ENCODE measurements around the gene RNF31. TPM values are rescaled to one million over a fixed set of nuclear protein-coding genes. Genes with fewer than 3 reads are reported as not detected.

RNF31 gene
- polyA plus RNA-seq, 1 of the 3 experiments (the other 2 are of a cell fraction), result 19.2 TPM

DNA sequence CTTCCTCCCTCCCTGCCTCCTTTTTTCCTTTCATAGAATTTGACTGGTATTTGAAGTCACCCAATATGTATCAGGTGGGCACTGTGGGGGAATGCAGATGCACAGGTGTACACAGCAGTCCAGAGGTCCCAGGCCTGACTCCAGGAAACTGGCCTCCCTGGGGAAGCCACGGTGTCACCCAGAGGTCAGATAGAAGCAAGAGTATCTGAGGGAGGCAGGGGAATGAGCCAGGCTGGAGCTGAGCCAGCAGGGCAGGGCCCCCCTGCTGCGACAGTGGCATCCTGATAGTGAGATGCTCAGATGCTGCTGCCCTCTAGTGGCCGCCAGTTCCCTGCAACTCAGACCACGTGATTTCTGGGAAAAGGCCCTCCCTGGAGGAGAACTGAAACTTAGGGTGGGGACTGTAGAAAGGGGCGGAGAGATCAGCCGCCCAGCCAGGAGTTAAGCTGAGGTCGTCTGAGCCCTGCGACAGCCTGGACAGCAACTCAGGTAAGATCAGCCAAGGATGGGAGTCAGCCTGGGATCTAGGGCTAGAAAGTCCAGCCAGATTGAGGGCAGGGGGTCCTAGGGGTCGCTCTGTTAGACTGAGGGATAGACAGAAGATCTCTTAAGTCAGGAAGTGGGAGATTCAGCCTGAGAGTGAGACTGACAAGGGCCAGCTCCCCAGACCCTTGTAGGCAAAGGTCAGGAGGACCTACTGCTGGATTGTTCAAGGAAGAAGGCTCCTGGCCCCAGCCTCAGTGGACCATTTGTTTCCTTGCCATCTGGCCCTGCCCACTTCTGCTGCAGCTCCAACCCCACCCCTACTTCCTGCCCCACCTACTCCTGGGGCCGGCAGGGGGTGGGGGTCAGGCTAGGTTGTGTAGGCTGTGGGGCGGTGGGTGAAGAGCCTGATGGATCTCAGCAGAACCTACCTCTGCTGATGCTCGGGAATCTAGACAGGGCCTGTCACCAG lies 13.8 kb downstream of the RNF31 start, which contains the start of gene IRF9 (continued):
- TF ChIP-seq GATA2 (CRISPR knock-in tag; IDR thresholded peaks at IDR 0.05), result no peak
- peak; percentile 78; the same call in 1 of the 2 replicates for TF ChIP-seq SIN3A (IDR thresholded peaks at IDR 0.05; ENCODE audit: borderline replicate concordance, low read depth, low read length)
- peak; percentile 84; the same call in 1 of the 2 replicates for TF ChIP-seq RXRA (IDR thresholded peaks at IDR 0.05; ENCODE audit: borderline replicate concordance, low read depth)
- TF ChIP-seq, protein P1, sequence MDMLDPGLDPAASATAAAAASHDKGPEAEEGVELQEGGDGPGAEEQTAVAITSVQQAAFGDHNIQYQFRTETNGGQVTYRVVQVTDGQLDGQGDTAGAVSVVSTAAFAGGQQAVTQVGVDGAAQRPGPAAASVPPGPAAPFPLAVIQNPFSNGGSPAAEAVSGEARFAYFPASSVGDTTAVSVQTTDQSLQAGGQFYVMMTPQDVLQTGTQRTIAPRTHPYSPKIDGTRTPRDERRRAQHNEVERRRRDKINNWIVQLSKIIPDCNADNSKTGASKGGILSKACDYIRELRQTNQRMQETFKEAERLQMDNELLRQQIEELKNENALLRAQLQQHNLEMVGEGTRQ (IDR thresholded peaks at IDR 0.05; ENCODE audit: borderline replicate concordance, low read depth, low read length), result peak; percentile 82

DNA sequence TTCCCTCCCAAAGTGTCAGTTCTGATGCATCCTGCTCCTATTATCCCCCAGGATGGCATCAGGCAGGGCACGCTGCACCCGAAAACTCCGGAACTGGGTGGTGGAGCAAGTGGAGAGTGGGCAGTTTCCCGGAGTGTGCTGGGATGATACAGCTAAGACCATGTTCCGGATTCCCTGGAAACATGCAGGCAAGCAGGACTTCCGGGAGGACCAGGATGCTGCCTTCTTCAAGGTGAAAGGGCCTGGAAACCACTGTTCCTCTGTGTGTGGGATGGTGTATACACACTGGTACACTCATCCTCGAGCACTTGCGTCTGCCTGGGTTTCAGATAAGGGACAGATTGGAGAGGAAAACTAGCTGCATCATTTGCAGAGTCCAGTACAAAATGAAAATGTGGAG lies 14.8 kb downstream of the RNF31 start:
- ChIA-PET POLR2A (interaction anchor here (0.9 to 5.2 kb wide), 9 partner anchors 9 to 110 kb away, joined by 3 to 50 read pairs (median 5); partner anchors contain the start of genes CARMIL3, DCAF11, NRL and PSME1), CTCF (interaction anchor here (1.2 to 3.5 kb wide), 15 partner anchors 8 to 858 kb away, joined by 3 to 38 read pairs (median 16); partner anchors contain the start of genes DCAF11, NRL, PSME1 and PSME2)
- peaks cover 23% of the 10 kb centered on the region for H3K79me2 ChIP-seq (ENCODE audit: insufficient read depth)
- TF ChIP-seq, protein P2, sequence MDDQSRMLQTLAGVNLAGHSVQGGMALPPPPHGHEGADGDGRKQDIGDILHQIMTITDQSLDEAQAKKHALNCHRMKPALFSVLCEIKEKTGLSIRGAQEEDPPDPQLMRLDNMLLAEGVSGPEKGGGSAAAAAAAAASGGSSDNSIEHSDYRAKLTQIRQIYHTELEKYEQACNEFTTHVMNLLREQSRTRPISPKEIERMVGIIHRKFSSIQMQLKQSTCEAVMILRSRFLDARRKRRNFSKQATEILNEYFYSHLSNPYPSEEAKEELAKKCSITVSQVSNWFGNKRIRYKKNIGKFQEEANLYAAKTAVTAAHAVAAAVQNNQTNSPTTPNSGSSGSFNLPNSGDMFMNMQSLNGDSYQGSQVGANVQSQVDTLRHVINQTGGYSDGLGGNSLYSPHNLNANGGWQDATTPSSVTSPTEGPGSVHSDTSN (IDR thresholded peaks at IDR 0.05), result no peak
- TF ChIP-seq EZH2phosphoT487 (IDR thresholded peaks at IDR 0.05; ENCODE audit: borderline replicate concordance, low read depth), result no peak
- no peak for TF ChIP-seq POLR2AphosphoS5 (IDR thresholded peaks at IDR 0.05; ENCODE audit: low read depth, low read length)
- TF ChIP-seq RAD21 (IDR thresholded peaks at IDR 0.05; ENCODE audit: low read length), result no peak
- TF ChIP-seq, protein P3, sequence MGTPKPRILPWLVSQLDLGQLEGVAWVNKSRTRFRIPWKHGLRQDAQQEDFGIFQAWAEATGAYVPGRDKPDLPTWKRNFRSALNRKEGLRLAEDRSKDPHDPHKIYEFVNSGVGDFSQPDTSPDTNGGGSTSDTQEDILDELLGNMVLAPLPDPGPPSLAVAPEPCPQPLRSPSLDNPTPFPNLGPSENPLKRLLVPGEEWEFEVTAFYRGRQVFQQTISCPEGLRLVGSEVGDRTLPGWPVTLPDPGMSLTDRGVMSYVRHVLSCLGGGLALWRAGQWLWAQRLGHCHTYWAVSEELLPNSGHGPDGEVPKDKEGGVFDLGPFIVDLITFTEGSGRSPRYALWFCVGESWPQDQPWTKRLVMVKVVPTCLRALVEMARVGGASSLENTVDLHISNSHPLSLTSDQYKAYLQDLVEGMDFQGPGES (IDR thresholded peaks at IDR 0.05; ENCODE audit: low read depth, low read length), result no peak
- no peak for TF ChIP-seq RXRA (IDR thresholded peaks at IDR 0.05; ENCODE audit: borderline replicate concordance, low read depth)
- TF ChIP-seq SMC3 (IDR thresholded peaks at IDR 0.05; ENCODE audit: low read depth, low read length), result no peak
- TF ChIP-seq, protein P4, sequence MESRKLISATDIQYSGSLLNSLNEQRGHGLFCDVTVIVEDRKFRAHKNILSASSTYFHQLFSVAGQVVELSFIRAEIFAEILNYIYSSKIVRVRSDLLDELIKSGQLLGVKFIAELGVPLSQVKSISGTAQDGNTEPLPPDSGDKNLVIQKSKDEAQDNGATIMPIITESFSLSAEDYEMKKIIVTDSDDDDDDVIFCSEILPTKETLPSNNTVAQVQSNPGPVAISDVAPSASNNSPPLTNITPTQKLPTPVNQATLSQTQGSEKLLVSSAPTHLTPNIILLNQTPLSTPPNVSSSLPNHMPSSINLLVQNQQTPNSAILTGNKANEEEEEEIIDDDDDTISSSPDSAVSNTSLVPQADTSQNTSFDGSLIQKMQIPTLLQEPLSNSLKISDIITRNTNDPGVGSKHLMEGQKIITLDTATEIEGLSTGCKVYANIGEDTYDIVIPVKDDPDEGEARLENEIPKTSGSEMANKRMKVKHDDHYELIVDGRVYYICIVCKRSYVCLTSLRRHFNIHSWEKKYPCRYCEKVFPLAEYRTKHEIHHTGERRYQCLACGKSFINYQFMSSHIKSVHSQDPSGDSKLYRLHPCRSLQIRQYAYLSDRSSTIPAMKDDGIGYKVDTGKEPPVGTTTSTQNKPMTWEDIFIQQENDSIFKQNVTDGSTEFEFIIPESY (IDR thresholded peaks at IDR 0.05; ENCODE audit: borderline replicate concordance, low read depth), result no peak
- TF ChIP-seq GATA2 (CRISPR knock-in tag; IDR thresholded peaks at IDR 0.05), result no peak
- H3K27me3 ChIP-seq (ENCODE audit: insufficient read depth), result no peaks in the 10 kb centered on the region
- peak overlapping the region; percentile 97 for H3K4me2 ChIP-seq
- peaks cover 4% of the 10 kb centered on the region; the same call in 1 of the 2 replicates for H4K20me1 ChIP-seq (ENCODE audit: insufficient read depth)
- H3K4me1 ChIP-seq (ENCODE audit: control insufficient read depth in 1 of 2, insufficient read depth in 2 of 2, low read depth in 1 of 2, low read length in 1 of 2), result peaks cover 4 to 22% of the 10 kb centered on the region in 2 experiments; a peak in 1 of 4 replicates
- peaks cover 17% of the 10 kb centered on the region for H3F3A ChIP-seq (replicated peaks; ENCODE audit: insufficient read depth)
- no peak for DNase-seq
- no peaks in the 10 kb centered on the region for H3K9me2 ChIP-seq
- 83% methylated on average over 8 of the region's 8 CpGs for WGBS (ENCODE audit: low lambda C conversion rate)
- H2AFZ ChIP-seq (ENCODE audit: low read depth), result no peak overlapping the region
- peak overlapping the region in 1 of 2 experiments; percentile 96; a peak in 2 of 4 replicates for H3K27ac ChIP-seq (ENCODE audit: low read depth in 2 of 2, low read length in 1 of 2)
- peaks cover 26 to 59% of the 10 kb centered on the region in 2 experiments for H3K36me3 ChIP-seq (replicated peaks in 1 of 2; ENCODE audit: control insufficient read depth in 1 of 2, insufficient read depth in 2 of 2, low read length in 1 of 2)
- peak overlapping the region; percentile 79 for H3K9ac ChIP-seq
- H3K4me3 ChIP-seq (ENCODE audit: low read depth in 2 of 2, low read length in 1 of 2), result peak overlapping the region; percentile 75 to 77
- no peaks in the 10 kb centered on the region for H3K9me3 ChIP-seq

All from SK-N-SH (cell line).